Psoas muscle (tissue), 8 donors: ENCODE results near the gene SLC9A5. TPM values are rescaled to one million over a fixed set of nuclear protein-coding genes. Genes with fewer than 3 reads are reported as not detected.

Source experiments
- ATAC-seq, 4 donors: fragments of 200-7000 bp; cut with Tn5 transposase; one replicate each; pipeline ENCODE4 v1.9.1; 2020; ENCODE audit warnings: moderate library complexity in 3 of 4, mild to moderate bottlenecking in 2 of 4
- DNase-seq, 2 donors: peaks; one replicate each; pipeline ENCODE4 v3.0.0-alpha.2; 2020
- H3K27ac ChIP-seq: fragments of 200-600 bp; one replicate; pipeline ENCODE4 v1.8.0; 2022
- H3K27me3 ChIP-seq, 3 donors: fragments of 200-600 bp in 1 of 3; one replicate each; pipeline versions ENCODE4 v1.6.1 to v1.8.0; 2013 to 2022; ENCODE audit warnings: low read length in 2 of 3, mild to moderate bottlenecking in 2 of 3, moderate library complexity in 1 of 3; ENCODE audit not compliant: insufficient read depth in 3 of 3
- H3K36me3 ChIP-seq, 2 donors: fragments of 200-600 bp in 1 of 2; one replicate each; pipeline versions ENCODE4 v1.6.1 to v1.8.0; 2013 to 2022; ENCODE audit warnings: low read depth in 1 of 2, mild to moderate bottlenecking in 1 of 2, moderate library complexity in 1 of 2; ENCODE audit not compliant: insufficient read depth in 1 of 2
- H3K4me1 ChIP-seq: fragments of 200-600 bp; one replicate; pipeline ENCODE4 v1.8.0; 2022
- H3K4me3 ChIP-seq: fragments of 200-600 bp; one replicate; pipeline ENCODE4 v1.8.0; 2022; ENCODE audit warnings: mild to moderate bottlenecking
- H3K9me3 ChIP-seq: fragments of 200-600 bp; one replicate; pipeline ENCODE4 v1.8.0; 2022
- CTCF ChIP-seq: fragments of 200-600 bp; IDR thresholded peaks from one replicate; pipeline ENCODE4 v1.8.0; 2022; ENCODE audit warnings: antibody characterized with exemption
- WGBS, 3 donors: extraction: QIAGEN DNeasy Blood & Tissue Kit; methylation state at CpG; one replicate each; pipeline versions ENCODE4 v1.1.6 to v1.1.7; 2013; 5-methylcytosine and 5-hydroxymethylcytosine counted together
- intact Hi-C, 2 donors: fragments of 100-400 bp; cut with DNase I; formaldehyde crosslinking; loops; one replicate each; pipeline versions ENCODE4 v1.11.0 to v1.14.2; 2022
- polyA plus RNA-seq, 3 donors: library from polyadenylated mRNA; stranded (reverse); fragments of 200-250 nt; gene quantifications; one replicate each; pipeline ENCODE4 v1.2.3, GENCODE V29; 2013
- total RNA-seq, 4 donors: library from RNA; stranded (reverse); fragmentation: NEBNext Ultra II Directional in 2 of 4; extraction: Animal tissue kit (Norgen Biotek cat#: 25700) in 2 of 4; gene quantifications; one replicate each; pipeline versions ENCODE4 v1.2.1 to v1.2.4, GENCODE V29; 2021 to 2023
- donor health status: healthy with polysubstance abuse.
- donor health status: DM: no; HTN: no; CAD: no; lungs with moderate emphysema.
- donor health status: Bipolar disorder and iron deficiency.
- donor health status: healthy.
- donor health status: DM: yes; HTN: yes; CAD: no.
- donor health status: DM: no; HTN: no; CAD: no.
- donor health status: DM: no; HTN: no; CAD: no.
- donor health status: DM: yes; HTN: yes; CAD: no.

SLC9A5 gene
- total and polyA plus RNA-seq, 7 donors = 0.52 to 1.7 (median 1.1) TPM

DNA sequence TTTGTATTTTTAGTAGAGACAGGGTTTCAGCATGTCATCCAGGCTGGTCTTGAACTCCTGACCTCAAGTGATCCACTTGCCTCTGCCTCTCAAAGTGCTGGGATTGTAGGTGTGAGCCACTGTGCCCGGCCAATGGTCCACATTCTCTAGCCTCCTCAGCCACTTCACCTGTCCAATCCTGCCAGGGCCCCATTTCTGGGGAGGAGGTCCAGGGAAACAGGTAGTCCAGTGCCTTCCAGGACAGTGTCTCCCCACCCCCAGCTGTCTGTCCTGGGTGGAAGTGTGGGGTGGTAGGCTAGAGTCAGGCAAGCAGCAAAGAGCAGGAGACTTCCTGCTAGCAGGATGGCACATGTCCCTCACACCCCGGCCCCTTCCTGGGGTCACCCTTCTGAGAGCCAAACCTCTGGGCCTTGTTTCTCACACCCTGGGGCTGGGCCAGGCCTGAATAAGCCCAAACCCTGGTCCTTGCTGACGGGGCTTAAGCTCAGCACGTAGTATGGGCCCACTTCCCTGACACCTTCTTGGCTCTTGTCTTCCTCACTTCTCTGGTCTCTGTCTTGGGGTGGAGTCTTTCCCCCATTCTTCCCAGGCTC, 6.5 kb upstream of the SLC9A5 start:
- intact Hi-C loops = no loop called here

DNA sequence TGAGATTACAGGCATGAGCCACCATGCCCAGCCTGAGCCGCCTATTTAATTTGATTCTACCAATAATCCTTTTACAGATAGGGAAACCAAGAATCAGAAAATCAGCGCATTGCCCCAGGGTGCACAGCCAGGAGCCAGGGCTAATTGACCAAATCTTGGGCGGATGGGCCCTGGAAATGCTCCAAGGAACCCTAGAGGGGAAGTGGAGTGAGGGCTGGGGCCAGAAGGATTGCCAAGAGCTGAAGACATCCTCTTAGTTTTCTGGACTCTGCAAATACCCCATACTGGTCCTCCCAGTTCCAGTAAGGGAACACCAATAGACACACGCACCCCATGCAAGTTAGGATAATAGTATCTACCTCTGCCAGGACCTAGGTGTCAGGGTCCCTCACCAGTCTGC, 5.3 kb upstream of the SLC9A5 start:
- Histone ChIP-seq H3K4me1 (peaks cover 72% of the 10 kb centered on the region), H3K27ac (peak overlapping the region; percentile 99), H3K27me3 (no peaks in the 10 kb centered on the region), H3K9me3 (no peaks in the 10 kb centered on the region), H3K4me3 (peak overlapping the region; percentile 33), H3K36me3 (peaks cover 0 to 13% of the 10 kb centered on the region in 2 donors)
- 62 to 75% (median 63%) methylated on average over 4 of the region's 4 CpGs for WGBS, 3 donors
- intact Hi-C loops = no loop called here
- TF ChIP-seq CTCF = no peak
- ATAC-seq (no peak), DNase-seq (peak in 1 of 2 donors; percentile 62)

More for the DNA sequence above, 6.5 kb upstream of the SLC9A5 start:
- 49 to 66% (median 55%) methylated on average over 4 of the region's 4 CpGs for WGBS, 3 donors
- Histone ChIP-seq H3K27ac (peak overlapping the region; percentile 99), H3K36me3 (peaks cover 0 to 26% of the 10 kb centered on the region in 2 donors), H3K4me3 (peak overlapping the region; percentile 4), H3K9me3 (no peaks in the 10 kb centered on the region), H3K27me3 (no peaks in the 10 kb centered on the region), H3K4me1 (peaks cover 74% of the 10 kb centered on the region)
- no peak for TF ChIP-seq CTCF
- ATAC-seq = no peak
- DNase-seq = peak in 1 of 2 donors; percentile 55

GRCh38 chr16:67244387-67245185, 4.2 kb upstream of the SLC9A5 start:
- Histone ChIP-seq H3K9me3 (no peaks in the 10 kb centered on the region), H3K27ac (peak overlapping the region; percentile 99), H3K4me3 (peak overlapping the region; percentile 94), H3K4me1 (peaks cover 65% of the 10 kb centered on the region), H3K27me3 (no peaks in the 10 kb centered on the region), H3K36me3 (peaks cover 0 to 2% of the 10 kb centered on the region in 2 donors)
- peak; percentile 16 for TF ChIP-seq CTCF
- intact Hi-C loops = no loop called here
- 2 to 3% (median 2%) methylated on average over 5 of the region's 5 CpGs for WGBS, 3 donors
- DNase-seq (peak; percentile 85 to 93), ATAC-seq (peak; percentile 54 to 67 (median 62))

GRCh38 chr16:67245186-67245585, 3.6 kb upstream of the SLC9A5 start:
- H3K36me3 ChIP-seq = no peaks in the 10 kb centered on the region
- WGBS, 3 donors = 19 to 42% (median 22%) methylated on average over 4 of the region's 4 CpGs
- peak overlapping the region; percentile 94 for H3K4me3 ChIP-seq
- peak overlapping the region; percentile 99 for H3K27ac ChIP-seq
- no peak for TF ChIP-seq CTCF
- DNase-seq = peak; percentile 18 to 67
- no peaks in the 10 kb centered on the region for H3K9me3 ChIP-seq
- no peaks in the 10 kb centered on the region for H3K27me3 ChIP-seq
- intact Hi-C loops = no loop called here
- peaks cover 61% of the 10 kb centered on the region for H3K4me1 ChIP-seq
- ATAC-seq = peak in 3 of 4 donors; percentile 4 to 9 (median 6)
